H1 (cell line): ENCODE data around the gene NHEJ1. TPM values are rescaled to one million over a fixed set of nuclear protein-coding genes. Genes with fewer than 3 reads are reported as not detected.

ENCODE experiments used
- BRCA1 ChIP-seq: IDR thresholded peaks from 2 replicates; pipeline ENCODE4 v1.6.1; 2012; ENCODE audit warnings: low read depth, low read length, improper control_type of control experiment
- CREB1 ChIP-seq: IDR thresholded peaks from 2 replicates; pipeline ENCODE4 v1.6.1; 2012; ENCODE audit warnings: inconsistent platforms
- EGR1 ChIP-seq: IDR thresholded peaks from 2 replicates; pipeline ENCODE4 v1.6.1; 2011; ENCODE audit warnings: low read depth, low read length, borderline replicate concordance
- EP300 ChIP-seq, 2 experiments: IDR thresholded peaks; 1 replicate in 1 of 2; 2 replicates in 1 of 2; pipeline ENCODE4 v1.6.1; 2011 to 2012; ENCODE audit warnings: low read depth in 2 of 2, low read length in 2 of 2, mild to moderate bottlenecking in 2 of 2, borderline replicate concordance in 1 of 2, inconsistent platforms in 1 of 2, moderate library complexity in 1 of 2
- FOSL1 ChIP-seq: IDR thresholded peaks from 2 replicates; pipeline ENCODE4 v1.6.1; 2011; ENCODE audit warnings: mild to moderate bottlenecking, low read depth, low read length, moderate library complexity; ENCODE audit not compliant: insufficient read depth
- GTF2F1 ChIP-seq: IDR thresholded peaks from 2 replicates; pipeline ENCODE4 v1.6.1; 2012; ENCODE audit warnings: low read depth, low read length, improper control_type of control experiment, borderline replicate concordance
- HDAC2 ChIP-seq, 2 experiments: fragments of 300-600 bp in 1 of 2; sonication (generic) in 1 of 2; IDR thresholded peaks; 2 replicates each; pipeline ENCODE4 v1.6.1; 2011 to 2012; ENCODE audit warnings: low read depth in 2 of 2, low read length in 2 of 2, mild to moderate bottlenecking in 2 of 2, moderate library complexity in 2 of 2, borderline replicate concordance in 1 of 2, inconsistent platforms in 1 of 2
- HDAC6 ChIP-seq: IDR thresholded peaks from one replicate; pipeline ENCODE4 v1.7.1; 2012; ENCODE audit warnings: low read depth, mild to moderate bottlenecking, inconsistent platforms, low read length, moderate library complexity
- KDM4A ChIP-seq: IDR thresholded peaks from one replicate; pipeline ENCODE4 v1.7.1; 2012; ENCODE audit warnings: low read depth, mild to moderate bottlenecking, moderate library complexity, low read length, inconsistent platforms; ENCODE audit not compliant: severe bottlenecking
- MAFK ChIP-seq: IDR thresholded peaks from 2 replicates; pipeline ENCODE4 v1.6.1; 2012; ENCODE audit warnings: low read depth, mild to moderate bottlenecking, improper control_type of control experiment, low read length
- NANOG ChIP-seq: IDR thresholded peaks from 2 replicates; pipeline ENCODE4 v1.6.1; 2011; ENCODE audit warnings: low read length, low read depth, mild to moderate bottlenecking, inconsistent platforms; ENCODE audit not compliant: insufficient read depth, poor library complexity, severe bottlenecking
- POLR2A ChIP-seq, 2 experiments: IDR thresholded peaks; 1 replicate in 1 of 2; 2 replicates in 1 of 2; pipeline ENCODE4 v1.6.1; 2011; ENCODE audit warnings: low read depth in 2 of 2, low read length in 2 of 2, mild to moderate bottlenecking in 2 of 2; ENCODE audit errors: control extremely low read depth in 1 of 2
- POU5F1 ChIP-seq: IDR thresholded peaks from 2 replicates; pipeline ENCODE4 v1.6.1; 2011; ENCODE audit warnings: low read depth, mild to moderate bottlenecking, low read length, moderate library complexity
- RAD21 ChIP-seq, 2 experiments: IDR thresholded peaks in 1 of 2; conservative IDR thresholded peaks in 1 of 2; 2 replicates each; pipeline ENCODE4 v1.6.1; 2011; ENCODE audit warnings: low read depth in 2 of 2, low read length in 2 of 2, improper control_type of control experiment in 1 of 2, inconsistent platforms in 1 of 2, mild to moderate bottlenecking in 1 of 2, moderate library complexity in 1 of 2
- RFX5 ChIP-seq: IDR thresholded peaks from 2 replicates; pipeline ENCODE4 v1.6.1; 2011; ENCODE audit warnings: low read depth, low read length, improper control_type of control experiment, borderline replicate concordance
- SAP30 ChIP-seq: fragments of 300-600 bp; sonication (generic); IDR thresholded peaks from 2 replicates; pipeline ENCODE4 v1.7.1; 2012; ENCODE audit warnings: low read length, moderate library complexity, mild to moderate bottlenecking, inconsistent platforms; ENCODE audit not compliant: insufficient read depth, insufficient replicate concordance
- SIN3A ChIP-seq, 2 experiments: IDR thresholded peaks in 1 of 2; conservative IDR thresholded peaks in 1 of 2; 2 replicates each; pipeline ENCODE4 v1.6.1; 2011 to 2012; ENCODE audit warnings: low read length in 2 of 2, improper control_type of control experiment in 1 of 2, low read depth in 1 of 2, mild to moderate bottlenecking in 1 of 2
- SIRT6 ChIP-seq: IDR thresholded peaks from one replicate; pipeline ENCODE4 v1.7.1; 2012; ENCODE audit warnings: low read length, inconsistent platforms
- SIX5 ChIP-seq: IDR thresholded peaks from 2 replicates; pipeline ENCODE4 v1.6.1; 2011; ENCODE audit warnings: mild to moderate bottlenecking, low read depth, low read length
- SP2 ChIP-seq: IDR thresholded peaks from 2 replicates; pipeline ENCODE4 v1.6.1; 2012; ENCODE audit warnings: mild to moderate bottlenecking, low read length, inconsistent platforms
- SP4 ChIP-seq: IDR thresholded peaks from 2 replicates; pipeline ENCODE4 v1.6.1; 2012; ENCODE audit warnings: low read length, inconsistent platforms
- YY1 ChIP-seq: IDR thresholded peaks from 2 replicates; pipeline ENCODE4 v1.6.1; 2011; ENCODE audit warnings: low read depth, mild to moderate bottlenecking, low read length
- ZNF274 ChIP-seq: IDR thresholded peaks from 2 replicates; pipeline ENCODE4 v1.7.0; 2012; ENCODE audit warnings: low read length, borderline replicate concordance; ENCODE audit errors: extremely low read depth
- polyA plus RNA-seq, 7 experiments: library from polyadenylated mRNA; depleted of rRNA in 3 of 7; stranded (reverse) in 5 of 7; unstranded in 2 of 7; fragments of >200 nt in 5 of 7; fragments of 200-250 nt in 2 of 7; gene quantifications; 1 replicate in 5 of 7; 2 replicates in 1 of 7; 4 replicates in 1 of 7; pipeline versions ENCODE4 v1.2.1 to v1.2.3, GENCODE V29; 2011 to 2013; ENCODE audit warnings: missing spikeins in 2 of 7, mixed read lengths in 2 of 7
- total RNA-seq: library from RNA; stranded (reverse); fragmentation: NEBNext Ultra II Directional; extraction: Animal tissue kit (Norgen Biotek cat#: 25700); gene quantifications from 2 replicates; pipeline ENCODE4 v1.2.1, GENCODE V29; 2021
- TF ChIP-seq, protein P1 (sequence below): IDR thresholded peaks from 2 replicates; pipeline ENCODE4 v1.6.1; 2012; ENCODE audit warnings: inconsistent platforms

The NHEJ1 gene
- total and polyA plus RNA-seq, 2 of the 8 experiments (the other 6 are each of a cell fraction or from before 2014, with no cell fraction given): 22.7 to 24.1 TPM

DNA sequence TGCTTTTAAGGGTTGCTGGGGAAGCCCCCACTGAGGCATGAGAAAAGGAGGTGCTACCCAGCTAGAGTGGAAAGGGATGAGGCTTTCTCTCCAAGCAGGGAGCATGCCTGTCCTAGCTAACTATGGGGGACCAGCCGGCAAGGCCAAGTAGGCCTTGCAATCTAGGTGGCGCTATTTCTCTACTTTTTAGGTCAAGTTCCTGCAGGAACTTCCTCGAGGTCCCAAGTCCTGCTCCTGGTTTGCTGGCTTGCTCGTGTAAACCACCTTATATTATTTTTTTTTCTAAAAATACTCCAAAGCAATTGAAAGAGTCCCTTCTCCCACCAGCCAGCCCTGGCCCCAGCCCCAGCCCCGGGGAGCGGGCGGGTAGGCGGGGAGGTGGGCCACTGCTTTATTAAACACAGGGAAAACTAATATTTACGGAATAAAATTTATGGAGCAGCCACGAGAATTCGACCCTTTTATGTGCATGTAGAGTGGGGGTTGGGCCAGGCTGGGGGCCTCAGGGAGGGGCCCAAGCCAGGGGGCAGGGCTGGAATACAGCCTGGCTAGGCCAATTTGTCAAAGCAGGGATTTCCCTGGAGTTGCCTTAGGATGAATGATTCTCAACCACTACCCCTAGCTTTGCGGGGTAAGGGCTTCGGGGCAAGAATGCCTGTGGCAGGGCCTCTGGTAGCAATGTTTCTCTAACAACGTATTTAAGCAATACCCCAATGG lies 87.0 kb downstream of the NHEJ1 start (continued):
- no peak for TF ChIP-seq POLR2A (IDR thresholded peaks at IDR 0.05; ENCODE audit: control extremely low read depth in 1 of 2, low read depth in 2 of 2, low read length in 2 of 2)
- TF ChIP-seq RAD21 (IDR thresholded peaks at IDR 0.05 in 1 of 2, conservative IDR thresholded peaks at IDR 0.05 in 1 of 2; ENCODE audit: low read depth in 2 of 2, low read length in 2 of 2): peak; percentile 77 to 84
- TF ChIP-seq SAP30: no peak
- TF ChIP-seq SIRT6: no peak
- TF ChIP-seq GTF2F1: no peak
- no peak for TF ChIP-seq BRCA1
- no peak for TF ChIP-seq ZNF274
- TF ChIP-seq SIN3A (conservative IDR thresholded peaks at IDR 0.05 in 1 of 2, IDR thresholded peaks at IDR 0.05 in 1 of 2; ENCODE audit: low read depth in 1 of 2, low read length in 2 of 2): no peak
- no peak for TF ChIP-seq CREB1
- TF ChIP-seq HDAC6: no peak
- no peak for TF ChIP-seq EP300 (IDR thresholded peaks at IDR 0.05; ENCODE audit: borderline replicate concordance in 1 of 2, low read depth in 2 of 2, low read length in 2 of 2)
- TF ChIP-seq SP2: no peak
- TF ChIP-seq EGR1: no peak
- no peak for TF ChIP-seq KDM4A
- no peak for TF ChIP-seq SP4
- no peak for TF ChIP-seq FOSL1
- peak; percentile 35; the same call in 1 of the 2 replicates for TF ChIP-seq YY1
- TF ChIP-seq SIX5: no peak
- TF ChIP-seq RFX5: no peak
- TF ChIP-seq, protein P1, sequence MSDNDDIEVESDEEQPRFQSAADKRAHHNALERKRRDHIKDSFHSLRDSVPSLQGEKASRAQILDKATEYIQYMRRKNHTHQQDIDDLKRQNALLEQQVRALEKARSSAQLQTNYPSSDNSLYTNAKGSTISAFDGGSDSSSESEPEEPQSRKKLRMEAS: no peak
- TF ChIP-seq POU5F1: no peak
- TF ChIP-seq NANOG: no peak
- no peak for TF ChIP-seq HDAC2 (IDR thresholded peaks at IDR 0.05; ENCODE audit: borderline replicate concordance in 1 of 2, low read depth in 2 of 2, low read length in 2 of 2)
- TF ChIP-seq MAFK: no peak
